ENCODE measurements around the gene EVL.

- TF ChIP-seq CTCF (conservative IDR thresholded peaks at IDR 0.05; ENCODE audit: low read depth, low read length) (no peak), EZH2 (IDR thresholded peaks at IDR 0.05; ENCODE audit: borderline replicate concordance, low read depth, low read length, poor library complexity, severe bottlenecking) (no peak)
Observed at GRCh38 chr14:100058777-100059437, 6.3 kb upstream of the EVL start.
